Activated T-cell treated with anti-CD3 and anti-CD28 coated beads for 1 hour (primary cell): Measurements from ENCODE around the gene PTGDR2.

ENCODE experiments used
- DNase-seq: peaks from one replicate; pipeline ENCODE4 v3.0.0-alpha.2; 2020; ENCODE audit warnings: low read depth

Gene PTGDR2

GRCh38 chr11:60874421-60875365 is 18.9 kb upstream of the PTGDR2 start:
- DNase-seq, result no peak

GRCh38 chr11:60873533-60873932 is 17.8 kb upstream of the PTGDR2 start:
- DNase-seq, result no peak

GRCh38 chr11:60872961-60873524 is 17.3 kb upstream of the PTGDR2 start:
- DNase-seq, result no peak

GRCh38 chr11:60872124-60872960 is 16.6 kb upstream of the PTGDR2 start:
- no peak for DNase-seq

GRCh38 chr11:60871378-60872061 is 15.8 kb upstream of the PTGDR2 start:
- DNase-seq, result no peak

GRCh38 chr11:60870733-60871377 is 15.1 kb upstream of the PTGDR2 start:
- DNase-seq, result no peak

- DNase-seq, result no peak
Measured at GRCh38 chr11:60870276-60870675, 14.5 kb upstream of the PTGDR2 start.

GRCh38 chr11:60869451-60869825 is 13.7 kb upstream of the PTGDR2 start:
- DNase-seq, result no peak

- no peak for DNase-seq
Measured at GRCh38 chr11:60868682-60869450, 13.1 kb upstream of the PTGDR2 start.

GRCh38 chr11:60867871-60868681 is 12.3 kb upstream of the PTGDR2 start:
- DNase-seq, result no peak

- no peak for DNase-seq
Measured at GRCh38 chr11:60866911-60867870, 11.4 kb upstream of the PTGDR2 start, which contains the start of gene ZP1. Gene ZP1, plus strand, starts transcription at chr11:60867542. Its CDS starts 20 bp downstream, at chr11:60867562.

- no peak for DNase-seq
Measured at GRCh38 chr11:60864856-60865513, 9.2 kb upstream of the PTGDR2 start.

GRCh38 chr11:60863550-60864521 is 8.1 kb upstream of the PTGDR2 start:
- DNase-seq, result no peak

- DNase-seq, result no peak
Measured at GRCh38 chr11:60862171-60862570, 6.4 kb upstream of the PTGDR2 start.

- DNase-seq, result no peak
Measured at GRCh38 chr11:60860943-60861342, 5.2 kb upstream of the PTGDR2 start.

- no peak for DNase-seq
Measured at GRCh38 chr11:60859616-60860250, 4.0 kb upstream of the PTGDR2 start.
